Measurements from ENCODE around the gene KIAA0408.
"Not testable (repeated sequence)": the region's sequence is repeated elsewhere in the genome, so short reads cannot be mapped to it uniquely, and the experiment has no call there.

KIAA0408 gene

DNA sequence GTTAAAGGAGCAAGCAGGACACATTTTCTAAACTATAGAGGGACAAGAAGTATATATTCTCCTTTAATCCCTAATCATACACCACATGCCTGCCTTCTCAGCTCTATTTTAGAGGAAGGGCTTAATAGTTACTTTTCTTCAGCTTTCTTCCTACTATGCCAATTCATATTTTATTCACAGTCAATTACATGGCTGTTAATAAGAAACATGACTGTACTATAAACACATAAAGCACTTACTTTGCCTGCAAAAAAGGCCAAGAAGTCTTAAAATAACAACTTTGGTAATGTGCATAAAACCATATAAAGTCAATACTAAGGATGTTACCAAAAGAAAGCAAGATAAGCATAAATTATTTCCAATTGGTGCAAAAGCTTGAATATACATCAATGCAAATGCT, 6.4 kb downstream of the KIAA0408 start:
- Mint-ChIP-seq H3K27ac (no peak overlapping the region), H3K27me3 (no peaks in the 10 kb centered on the region), H3K9me3 (no peaks in the 10 kb centered on the region), H3K4me3 (no peak overlapping the region), H3K36me3 (ENCODE audit: low read depth) (peaks cover 4% of the 10 kb centered on the region), H3K4me1 (ENCODE audit: low read depth) (peaks cover 2% of the 10 kb centered on the region)
- DNase-seq = no peak

DNA sequence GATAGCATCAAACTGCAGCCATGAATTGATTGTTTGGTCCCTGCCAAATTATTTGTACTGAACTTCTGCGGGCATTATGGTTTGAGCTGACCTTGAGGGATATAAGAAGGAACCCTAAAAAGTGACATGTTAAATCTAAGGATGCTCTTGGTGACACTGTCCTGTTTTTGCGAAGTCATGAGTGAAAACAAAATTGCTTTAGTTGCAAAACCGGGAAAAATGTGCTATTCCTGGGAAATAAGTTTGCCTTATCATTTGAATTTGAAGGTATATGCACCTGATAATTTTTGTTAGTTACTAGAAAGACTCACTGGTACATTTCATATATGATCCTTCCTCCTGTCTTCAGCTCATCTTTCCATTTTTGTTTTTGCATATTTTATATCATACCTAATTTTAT, 7.8 kb downstream of the KIAA0408 start:
- no peak for DNase-seq
- no peak overlapping the region for H3K27ac Mint-ChIP-seq
- no peak overlapping the region for H3K4me3 Mint-ChIP-seq
- H3K27me3 Mint-ChIP-seq = no peaks in the 10 kb centered on the region
- H3K4me1 Mint-ChIP-seq (ENCODE audit: low read depth) = peaks cover 4% of the 10 kb centered on the region
- peaks cover 14% of the 10 kb centered on the region for H3K36me3 Mint-ChIP-seq (ENCODE audit: low read depth)
- no peaks in the 10 kb centered on the region for H3K9me3 Mint-ChIP-seq

DNA sequence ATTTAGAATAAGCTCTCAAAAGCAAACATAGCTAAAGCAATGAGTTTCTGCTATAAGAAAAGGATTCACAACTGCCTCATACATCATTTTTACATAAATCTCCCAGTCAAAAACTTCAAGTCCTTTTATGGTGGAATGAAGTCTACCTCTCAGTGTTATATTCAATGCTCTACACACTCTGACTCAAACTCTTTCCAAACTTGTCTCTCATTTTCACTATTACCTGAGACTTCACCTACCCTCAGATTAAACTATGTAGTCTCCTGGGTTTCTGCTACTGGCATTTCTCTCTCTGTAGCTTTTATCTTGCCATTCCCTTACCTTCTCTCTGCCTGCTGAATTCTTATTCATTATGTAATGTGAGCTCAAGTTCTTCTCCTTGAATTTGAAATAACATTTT, 11.4 kb downstream of the KIAA0408 start:
- Mint-ChIP-seq H3K4me1 (ENCODE audit: low read depth) (peaks cover 7% of the 10 kb centered on the region), H3K36me3 (ENCODE audit: low read depth) (peaks cover 14% of the 10 kb centered on the region), H3K27ac (no peak overlapping the region), H3K27me3 (no peaks in the 10 kb centered on the region), H3K9me3 (no peaks in the 10 kb centered on the region), H3K4me3 (no peak overlapping the region)
- no peak for DNase-seq

DNA sequence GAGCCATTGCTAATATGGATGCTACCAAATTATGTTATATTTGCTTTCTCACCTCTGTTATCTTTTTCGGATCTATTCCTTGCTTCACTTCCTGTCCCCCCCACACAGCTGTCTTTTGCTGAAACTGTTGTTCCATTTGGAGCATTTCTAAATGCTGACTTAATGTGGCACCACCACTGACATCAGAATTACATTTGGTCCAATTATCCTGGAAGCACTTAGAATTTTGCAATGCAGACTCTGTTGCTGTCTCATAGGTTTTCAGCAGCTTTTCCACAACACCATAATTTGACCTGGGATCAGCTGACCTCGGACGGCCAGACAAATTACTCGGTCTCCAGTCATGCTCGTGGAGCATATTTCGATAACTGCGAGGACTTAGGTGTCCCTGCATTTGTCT, 12.8 kb downstream of the KIAA0408 start:
- Mint-ChIP-seq H3K27me3 (no peaks in the 10 kb centered on the region), H3K9me3 (no peaks in the 10 kb centered on the region), H3K27ac (no peak overlapping the region), H3K4me3 (no peak overlapping the region), H3K36me3 (ENCODE audit: low read depth) (peaks cover 14% of the 10 kb centered on the region), H3K4me1 (ENCODE audit: low read depth) (peaks cover 7% of the 10 kb centered on the region)
- no peak for DNase-seq

DNA sequence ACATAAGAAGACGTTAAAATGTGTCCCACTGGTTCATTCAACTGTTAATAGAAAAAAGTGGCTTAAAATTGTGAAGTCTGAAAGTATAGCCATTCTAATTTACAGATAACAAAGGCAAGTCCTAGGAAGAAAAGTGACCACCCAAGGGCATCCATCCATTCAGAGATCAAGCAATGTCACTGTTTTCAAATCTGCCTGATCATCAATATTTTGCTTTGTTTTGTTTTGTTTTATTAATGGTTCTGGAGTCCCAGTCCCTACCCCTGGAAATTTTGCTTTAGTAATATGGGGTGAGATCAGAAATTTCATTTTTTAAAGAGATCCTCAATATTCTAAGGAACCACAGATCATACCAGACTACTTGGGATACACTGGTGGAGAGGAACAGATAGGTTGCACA, 17.3 kb downstream of the KIAA0408 start:
- Mint-ChIP-seq H3K9me3 (no peaks in the 10 kb centered on the region), H3K4me3 (no peak overlapping the region), H3K36me3 (ENCODE audit: low read depth) (peaks cover 4% of the 10 kb centered on the region), H3K27me3 (peaks cover 7% of the 10 kb centered on the region), H3K27ac (no peak overlapping the region), H3K4me1 (ENCODE audit: low read depth) (peaks cover 3% of the 10 kb centered on the region)
- no peak for DNase-seq

DNA sequence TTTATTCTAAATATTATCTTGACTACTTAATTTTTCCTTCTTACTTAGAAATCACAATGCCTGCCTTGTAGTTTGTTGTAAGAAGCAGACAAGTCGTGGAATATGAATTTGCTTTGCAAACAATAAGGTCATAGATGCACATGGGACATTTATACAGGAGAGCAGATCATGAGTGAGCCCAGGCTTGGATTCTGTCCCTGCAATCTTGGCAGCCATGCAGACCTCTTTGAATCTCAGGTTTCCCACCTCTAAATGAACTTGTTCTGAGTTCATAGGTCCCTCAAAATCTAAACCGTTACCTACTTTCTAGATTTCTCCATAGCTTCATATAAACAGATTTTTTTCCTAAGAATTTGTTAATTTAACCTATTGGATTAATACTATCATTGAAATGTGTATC, 19.5 kb downstream of the KIAA0408 start:
- no peaks in the 10 kb centered on the region for H3K4me1 Mint-ChIP-seq (ENCODE audit: low read depth)
- no peaks in the 10 kb centered on the region for H3K36me3 Mint-ChIP-seq (ENCODE audit: low read depth)
- H3K9me3 Mint-ChIP-seq = no peaks in the 10 kb centered on the region
- H3K27me3 Mint-ChIP-seq = peaks cover 19% of the 10 kb centered on the region
- H3K27ac Mint-ChIP-seq = no peak overlapping the region
- DNase-seq = no peak
- no peak overlapping the region for H3K4me3 Mint-ChIP-seq

DNA sequence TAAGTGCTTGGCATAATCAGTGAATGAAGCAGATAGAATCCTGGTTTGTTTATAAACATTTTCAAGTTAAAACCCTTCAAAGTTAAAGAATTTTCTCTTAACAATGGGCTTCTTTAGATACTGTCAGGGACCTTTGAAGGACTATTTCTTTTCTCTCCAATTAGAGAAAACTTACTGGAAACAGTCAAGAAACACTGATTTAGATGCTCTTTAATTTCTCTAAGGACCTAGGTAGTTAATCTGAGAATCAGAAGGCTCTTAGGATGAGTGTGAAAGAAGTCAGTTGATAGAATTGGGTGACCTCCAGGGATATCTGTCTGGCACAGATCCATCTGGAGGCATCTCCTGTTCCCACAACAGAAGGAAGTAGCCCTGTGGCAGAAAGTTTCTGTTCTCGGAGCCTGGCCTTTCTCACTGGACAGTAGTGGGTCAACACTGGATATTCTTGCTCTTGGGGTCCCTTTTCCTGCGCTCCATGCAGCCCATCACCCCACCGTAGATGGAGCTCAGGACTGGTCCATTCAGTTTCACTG, 22.5 kb downstream of the KIAA0408 start:
- no peak overlapping the region for H3K4me3 Mint-ChIP-seq
- H3K27ac Mint-ChIP-seq = no peak overlapping the region
- H3K27me3 Mint-ChIP-seq = peaks cover 22% of the 10 kb centered on the region
- no peaks in the 10 kb centered on the region for H3K9me3 Mint-ChIP-seq
- no peaks in the 10 kb centered on the region for H3K36me3 Mint-ChIP-seq (ENCODE audit: low read depth)
- no peak for DNase-seq
- H3K4me1 Mint-ChIP-seq (ENCODE audit: low read depth) = no peaks in the 10 kb centered on the region

DNA sequence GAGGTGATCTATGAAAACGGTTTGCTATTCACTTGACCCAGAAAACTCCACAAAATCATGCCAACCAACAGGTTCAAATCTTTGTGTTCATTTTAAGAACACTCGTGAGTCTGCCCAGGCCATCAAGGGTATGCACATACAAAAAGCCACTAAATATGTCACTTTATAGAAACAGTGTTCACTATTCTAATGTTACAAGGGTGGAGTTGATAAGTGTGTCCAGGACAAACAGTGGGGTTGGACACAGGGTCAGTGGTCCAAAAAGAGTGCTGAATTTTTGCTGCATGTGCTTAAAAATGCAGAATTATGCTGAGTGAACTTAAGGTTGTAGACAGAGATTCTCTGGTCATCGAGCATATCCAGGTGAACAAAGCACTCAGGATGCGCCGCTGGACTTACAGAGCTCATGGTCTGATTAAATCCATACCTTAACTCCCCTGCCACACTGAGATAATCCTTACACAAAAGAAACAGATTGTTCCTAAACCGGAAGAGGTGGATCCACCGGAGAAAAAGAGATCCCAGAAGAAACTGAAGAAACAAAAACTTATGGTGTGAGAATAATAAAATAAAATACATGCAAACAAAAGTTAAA, 23.5 kb downstream of the KIAA0408 start:
- no peaks in the 10 kb centered on the region for H3K36me3 Mint-ChIP-seq (ENCODE audit: low read depth)
- H3K4me1 Mint-ChIP-seq (ENCODE audit: low read depth) = no peaks in the 10 kb centered on the region
- H3K4me3 Mint-ChIP-seq = no peak overlapping the region
- H3K27ac Mint-ChIP-seq = no peak overlapping the region
- H3K9me3 Mint-ChIP-seq = no peaks in the 10 kb centered on the region
- peaks cover 22% of the 10 kb centered on the region for H3K27me3 Mint-ChIP-seq
- no peak for DNase-seq

DNA sequence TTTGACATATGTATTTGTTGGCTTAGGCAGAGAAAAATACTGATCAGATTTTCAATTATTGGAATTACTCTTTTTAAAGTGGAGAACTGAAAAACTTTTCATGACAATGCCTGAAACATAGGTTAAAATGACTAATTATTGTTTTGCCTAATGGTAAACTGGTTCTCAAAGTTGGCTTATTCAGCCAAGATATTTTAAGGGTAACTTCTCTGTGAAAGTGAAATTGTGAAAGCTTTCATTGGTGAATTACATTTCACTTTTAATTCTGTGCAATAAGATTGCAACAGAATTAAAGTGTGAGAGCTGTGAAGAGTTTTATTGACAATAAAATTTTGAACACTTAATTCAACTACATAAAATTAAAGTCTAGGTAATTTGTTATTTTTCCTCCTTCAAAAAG, 24.5 kb downstream of the KIAA0408 start:
- no peak overlapping the region for H3K4me3 Mint-ChIP-seq
- no peak for DNase-seq
- no peak overlapping the region for H3K27ac Mint-ChIP-seq
- H3K27me3 Mint-ChIP-seq = peaks cover 22% of the 10 kb centered on the region
- H3K4me1 Mint-ChIP-seq (ENCODE audit: low read depth) = no peaks in the 10 kb centered on the region
- H3K36me3 Mint-ChIP-seq (ENCODE audit: low read depth) = no peaks in the 10 kb centered on the region
- H3K9me3 Mint-ChIP-seq = no peaks in the 10 kb centered on the region

DNA sequence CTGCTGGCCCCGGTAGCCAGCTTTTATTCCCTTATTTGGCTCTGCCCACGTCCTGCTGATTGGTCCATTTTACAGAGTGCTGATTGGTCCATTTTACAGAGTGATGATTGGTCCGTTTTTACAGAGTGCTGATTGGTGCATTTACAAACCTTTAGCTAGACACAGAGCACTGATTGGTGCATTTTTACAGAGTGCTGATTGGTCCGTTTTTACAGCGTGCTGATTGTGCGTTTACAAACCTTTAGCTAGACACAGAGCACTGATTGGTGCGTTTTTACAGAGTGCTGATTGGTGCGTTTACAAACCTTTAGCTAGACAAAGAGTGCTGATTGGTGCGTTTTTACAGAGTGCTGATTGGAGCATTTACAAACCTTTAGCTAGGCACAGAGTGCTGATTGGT, 30.6 kb downstream of the KIAA0408 start:
- not testable (repeated sequence) for H3K4me3 Mint-ChIP-seq; H3K27me3 Mint-ChIP-seq; H3K27ac Mint-ChIP-seq; H3K36me3 Mint-ChIP-seq (ENCODE audit: low read depth); H3K4me1 Mint-ChIP-seq (ENCODE audit: low read depth); DNase-seq; H3K9me3 Mint-ChIP-seq

DNA sequence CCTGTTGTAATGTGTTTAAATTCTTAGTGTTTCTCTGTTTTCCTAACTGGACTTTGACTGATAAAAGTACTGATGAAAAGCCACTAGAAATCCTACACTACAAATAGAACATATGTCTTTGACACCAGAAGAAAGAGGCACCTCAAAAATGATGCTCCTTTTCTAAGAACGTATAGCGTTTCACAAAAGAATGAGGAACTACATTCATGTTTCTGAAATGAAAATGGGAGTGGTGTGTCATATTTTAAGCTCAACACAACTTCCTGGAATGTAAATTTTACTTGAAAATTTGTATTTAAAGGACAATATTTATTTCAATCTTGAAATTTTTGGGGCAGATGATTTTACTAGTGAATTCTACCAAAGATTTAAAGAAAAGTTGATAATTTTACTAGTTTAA, 35.3 kb downstream of the KIAA0408 start:
- Mint-ChIP-seq H3K27me3 (peaks cover 6% of the 10 kb centered on the region), H3K9me3 (peaks cover 5% of the 10 kb centered on the region), H3K27ac (peak overlapping the region; percentile 73), H3K4me1 (ENCODE audit: low read depth) (peaks cover 26% of the 10 kb centered on the region), H3K36me3 (ENCODE audit: low read depth) (no peaks in the 10 kb centered on the region), H3K4me3 (no peak overlapping the region)
- DNase-seq = no peak

DNA sequence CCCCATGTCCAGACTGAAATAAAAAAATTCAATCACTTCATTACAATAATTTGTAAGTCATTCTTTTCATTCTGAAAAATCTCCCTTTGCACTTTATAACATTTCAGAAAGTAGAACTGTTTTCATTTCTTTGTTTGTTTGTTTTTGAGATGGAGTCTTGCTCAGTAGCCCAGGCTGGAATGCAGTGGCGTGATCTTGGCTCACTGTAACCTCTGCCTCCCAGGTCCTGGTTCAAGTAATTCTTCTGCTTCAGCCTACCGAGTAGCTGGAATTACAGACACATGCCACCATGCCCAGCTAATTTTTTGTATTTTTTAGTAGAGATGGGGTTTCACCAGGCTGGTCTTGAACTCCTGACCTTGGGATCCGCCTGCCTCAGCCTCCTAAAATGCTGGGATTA, 38.0 kb downstream of the KIAA0408 start:
- H3K27me3 Mint-ChIP-seq; H3K4me3 Mint-ChIP-seq; H3K9me3 Mint-ChIP-seq; DNase-seq; H3K36me3 Mint-ChIP-seq (ENCODE audit: low read depth): not testable (repeated sequence)
- Mint-ChIP-seq H3K27ac (peak overlapping the region; percentile 85), H3K4me1 (ENCODE audit: low read depth) (peaks cover 26% of the 10 kb centered on the region)

DNA sequence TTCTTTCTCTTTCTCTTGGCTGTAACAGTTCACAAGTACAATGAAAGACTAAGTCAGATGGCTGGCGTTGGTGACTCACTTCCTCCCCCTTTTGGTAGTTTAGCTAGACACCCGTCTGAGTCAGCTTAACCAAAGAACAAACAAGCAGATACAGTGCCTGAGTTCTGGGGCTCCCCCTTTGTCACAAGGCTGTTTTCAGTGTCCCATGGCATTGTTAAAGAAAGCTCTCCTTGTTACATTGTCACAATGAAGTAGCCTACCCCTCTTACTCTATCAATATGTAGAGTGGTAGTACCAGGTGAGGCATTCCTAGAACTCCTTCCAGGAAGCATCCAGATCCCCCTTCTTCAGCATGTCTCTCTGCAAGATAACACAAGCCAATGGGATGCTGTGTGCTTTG, 38.6 kb downstream of the KIAA0408 start:
- Mint-ChIP-seq H3K4me1 (ENCODE audit: low read depth) (peaks cover 26% of the 10 kb centered on the region), H3K27me3 (no peaks in the 10 kb centered on the region), H3K9me3 (no peaks in the 10 kb centered on the region), H3K4me3 (peak overlapping the region; percentile 53), H3K36me3 (ENCODE audit: low read depth) (no peaks in the 10 kb centered on the region), H3K27ac (peak overlapping the region; percentile 85)
- peak; percentile 65 for DNase-seq

DNA sequence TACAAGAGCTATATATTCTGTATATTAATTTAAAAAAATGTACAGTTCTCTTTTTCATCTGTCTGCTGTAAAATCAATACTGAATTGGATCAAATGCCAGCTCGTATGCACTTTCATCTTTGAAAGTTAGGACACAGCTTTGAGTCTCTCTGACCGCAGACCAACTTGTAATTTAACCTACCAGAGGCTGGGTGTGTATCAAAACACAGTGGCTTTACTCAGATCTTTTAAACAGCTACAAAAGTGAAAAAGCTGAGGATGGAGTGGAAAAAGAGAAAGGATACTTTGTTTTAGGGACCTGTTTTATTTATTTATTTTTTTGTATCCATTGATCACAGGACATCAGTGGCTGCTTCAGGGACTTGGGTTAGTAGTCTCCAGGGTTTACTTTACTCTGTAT, 44.1 kb downstream of the KIAA0408 start:
- no peak for DNase-seq
- Mint-ChIP-seq H3K4me1 (ENCODE audit: low read depth) (peaks cover 5% of the 10 kb centered on the region), H3K27ac (no peak overlapping the region), H3K36me3 (ENCODE audit: low read depth) (no peaks in the 10 kb centered on the region), H3K9me3 (no peaks in the 10 kb centered on the region), H3K27me3 (no peaks in the 10 kb centered on the region), H3K4me3 (no peak overlapping the region)

DNA sequence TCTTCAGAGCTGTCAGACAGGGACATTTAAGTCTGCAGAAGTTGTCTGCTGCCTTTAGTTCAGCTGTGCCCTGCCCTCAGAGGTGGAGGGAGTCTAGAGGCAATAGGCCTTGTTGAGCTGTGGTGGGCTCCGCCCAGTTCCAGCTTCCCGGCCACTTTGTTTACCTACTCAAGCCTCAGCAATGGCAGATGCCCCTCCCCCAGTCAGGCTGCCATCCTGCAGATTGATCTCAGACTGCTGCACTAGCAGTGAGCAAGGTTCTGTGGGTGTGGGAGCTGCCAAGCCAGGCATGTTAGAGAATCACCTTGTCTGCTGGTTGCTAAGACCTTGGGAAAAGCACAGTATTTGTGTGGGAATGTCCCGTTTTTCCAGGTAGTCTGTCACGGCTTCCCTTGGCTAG, 46.1 kb downstream of the KIAA0408 start:
- H3K27me3 Mint-ChIP-seq; DNase-seq; H3K36me3 Mint-ChIP-seq (ENCODE audit: low read depth); H3K4me1 Mint-ChIP-seq (ENCODE audit: low read depth); H3K9me3 Mint-ChIP-seq; H3K27ac Mint-ChIP-seq; H3K4me3 Mint-ChIP-seq: not testable (repeated sequence)

DNA sequence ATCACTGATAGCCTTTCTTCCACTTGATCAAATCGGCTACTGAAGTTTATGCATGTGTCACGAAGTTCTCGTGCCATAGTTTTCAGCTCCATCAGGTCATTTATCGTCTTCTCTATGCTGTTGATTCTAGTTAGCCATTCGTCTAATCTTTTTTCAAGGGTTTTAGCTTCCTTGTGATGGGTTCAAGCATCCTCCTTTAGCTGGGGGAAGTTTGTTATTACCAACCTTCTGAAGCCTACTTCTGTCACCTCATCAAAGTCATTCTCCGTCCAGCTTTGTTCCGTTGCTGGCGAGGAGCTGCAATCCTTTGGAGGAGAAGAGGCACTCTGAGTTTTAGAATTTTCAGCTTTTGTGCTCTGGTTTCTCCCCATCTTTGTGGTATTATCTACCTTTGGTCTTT, 47.2 kb downstream of the KIAA0408 start:
- H3K4me1 Mint-ChIP-seq (ENCODE audit: low read depth); H3K9me3 Mint-ChIP-seq; H3K36me3 Mint-ChIP-seq (ENCODE audit: low read depth); H3K27ac Mint-ChIP-seq; H3K4me3 Mint-ChIP-seq; H3K27me3 Mint-ChIP-seq; DNase-seq: not testable (repeated sequence)

Data from activated T-cell treated with anti-CD3 and anti-CD28 coated beads, Interleukin-2, amount 50 U/mL, for 24 hours (primary cell).